ENCODE measurements around the gene ZNF618. TPM values are rescaled to one million over a fixed set of nuclear protein-coding genes. Genes with fewer than 3 reads are reported as not detected.

The ZNF618 gene
- total and polyA plus RNA-seq, 2 experiments from 2014 or later, result 12.1 to 22.1 TPM

DNA sequence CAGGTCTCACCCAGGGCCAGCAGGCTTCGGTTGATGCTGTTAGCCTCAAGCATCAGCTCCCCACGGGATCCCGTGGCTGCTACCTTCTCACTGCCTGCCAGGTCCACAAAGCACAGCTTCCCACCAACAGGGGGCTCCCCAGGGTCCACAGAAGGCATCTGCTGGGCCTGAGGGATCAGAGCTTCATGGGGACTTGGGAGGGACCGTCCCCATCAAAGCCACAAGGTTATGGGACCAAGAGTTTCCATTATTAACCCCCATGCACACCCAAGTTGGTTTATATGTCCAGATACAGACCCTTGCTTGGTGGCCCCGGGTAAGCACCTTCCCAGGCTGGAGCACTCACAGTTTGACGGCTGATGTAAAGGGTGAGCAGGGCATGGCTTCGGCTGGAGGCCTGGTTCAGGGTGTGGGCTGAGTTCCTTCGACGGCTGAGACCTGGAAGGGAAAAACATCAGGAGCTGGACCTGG is 220.0 kb downstream of the ZNF618 start:
- no peak for ATAC-seq
- H3K4me2 ChIP-seq, result no peak overlapping the region
- H2AFZ ChIP-seq, result no peak overlapping the region
- Mint-ChIP-seq H3K9me3 (no peaks in the 10 kb centered on the region), H3K27me3 (ENCODE audit: insufficient read depth, low read depth, poor library complexity) (peaks cover 35% of the 10 kb centered on the region), H3K4me3 (peak overlapping the region; percentile 6; the same call in 1 of the 3 replicates), H3K27ac (no peak overlapping the region), H3K4me1 (peaks cover 18% of the 10 kb centered on the region), H3K36me3 (ENCODE audit: low read depth) (no peaks in the 10 kb centered on the region; the same call in 2 of the 3 replicates)
- no peak for TF ChIP-seq STAT1 (IDR thresholded peaks at IDR 0.05; ENCODE audit: unreplicated experiment)
- TF ChIP-seq, protein P1, sequence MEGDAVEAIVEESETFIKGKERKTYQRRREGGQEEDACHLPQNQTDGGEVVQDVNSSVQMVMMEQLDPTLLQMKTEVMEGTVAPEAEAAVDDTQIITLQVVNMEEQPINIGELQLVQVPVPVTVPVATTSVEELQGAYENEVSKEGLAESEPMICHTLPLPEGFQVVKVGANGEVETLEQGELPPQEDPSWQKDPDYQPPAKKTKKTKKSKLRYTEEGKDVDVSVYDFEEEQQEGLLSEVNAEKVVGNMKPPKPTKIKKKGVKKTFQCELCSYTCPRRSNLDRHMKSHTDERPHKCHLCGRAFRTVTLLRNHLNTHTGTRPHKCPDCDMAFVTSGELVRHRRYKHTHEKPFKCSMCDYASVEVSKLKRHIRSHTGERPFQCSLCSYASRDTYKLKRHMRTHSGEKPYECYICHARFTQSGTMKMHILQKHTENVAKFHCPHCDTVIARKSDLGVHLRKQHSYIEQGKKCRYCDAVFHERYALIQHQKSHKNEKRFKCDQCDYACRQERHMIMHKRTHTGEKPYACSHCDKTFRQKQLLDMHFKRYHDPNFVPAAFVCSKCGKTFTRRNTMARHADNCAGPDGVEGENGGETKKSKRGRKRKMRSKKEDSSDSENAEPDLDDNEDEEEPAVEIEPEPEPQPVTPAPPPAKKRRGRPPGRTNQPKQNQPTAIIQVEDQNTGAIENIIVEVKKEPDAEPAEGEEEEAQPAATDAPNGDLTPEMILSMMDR (conservative IDR thresholded peaks at IDR 0.05; ENCODE audit: low read depth in 2 of 2), result peak; percentile 57 to 75
- peak; percentile 65 for DNase-seq (ENCODE audit: low spot score)
- peaks cover 13% of the 10 kb centered on the region for H3K4me1 ChIP-seq (ENCODE audit: insufficient read depth)
- peaks cover 32% of the 10 kb centered on the region for H3K27me3 ChIP-seq (ENCODE audit: insufficient read depth)
- no peak overlapping the region for H3K4me3 ChIP-seq
- no peaks in the 10 kb centered on the region for H3K79me2 ChIP-seq (replicated peaks; ENCODE audit: insufficient read depth)
- no peak overlapping the region for H3K27ac ChIP-seq (ENCODE audit: low read depth)
- H3F3A ChIP-seq (replicated peaks; ENCODE audit: low read depth), result no peaks in the 10 kb centered on the region
- H3K9me2 ChIP-seq (ENCODE audit: insufficient read depth), result no peaks in the 10 kb centered on the region
- no peaks in the 10 kb centered on the region for H3K36me3 ChIP-seq (ENCODE audit: insufficient read depth)
- H4K20me1 ChIP-seq (replicated peaks; ENCODE audit: insufficient read depth), result no peaks in the 10 kb centered on the region

DNA sequence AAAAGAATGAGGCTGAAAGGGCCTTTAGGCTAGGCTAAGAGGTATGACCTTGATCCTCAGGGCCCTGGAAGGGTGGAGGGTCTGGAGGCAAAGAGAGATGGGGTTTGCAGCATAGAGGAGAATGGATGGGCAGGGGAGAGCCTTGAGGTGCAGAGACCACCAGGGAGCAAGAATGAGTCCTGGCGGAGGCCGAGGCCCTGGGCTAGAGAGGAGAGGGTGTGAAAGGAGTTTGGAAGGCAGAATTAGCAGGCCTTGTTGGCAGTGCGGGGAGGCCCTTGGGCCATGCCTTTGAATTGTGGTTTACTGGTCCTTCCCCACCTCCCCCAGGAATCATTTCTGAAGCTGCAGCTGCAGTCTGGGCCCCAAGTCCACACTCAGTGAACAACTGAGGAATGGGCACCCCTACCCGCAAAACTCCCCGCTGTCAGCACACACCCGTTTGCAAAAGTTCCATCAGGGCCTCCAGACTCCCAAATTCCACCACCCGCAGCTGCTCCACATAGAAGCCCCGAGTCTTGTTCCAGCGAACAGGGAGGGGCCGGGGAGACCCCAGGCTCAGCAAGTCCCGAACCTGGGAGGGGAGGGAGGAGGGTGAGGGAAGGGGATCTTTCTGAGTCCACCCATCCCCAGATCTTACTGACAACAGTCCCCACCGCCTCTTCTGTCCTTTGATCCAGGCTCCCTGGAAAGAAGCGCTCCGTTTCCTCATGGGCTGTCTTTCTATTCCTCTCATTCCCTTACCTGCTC is 220.9 kb downstream of the ZNF618 start:
- no peak for ATAC-seq
- no peaks in the 10 kb centered on the region; the same call in 1 of the 3 replicates for H3K36me3 Mint-ChIP-seq (ENCODE audit: low read depth)
- H3K4me1 ChIP-seq (ENCODE audit: insufficient read depth), result peaks cover 13% of the 10 kb centered on the region
- H3K27ac Mint-ChIP-seq, result no peak overlapping the region
- no peaks in the 10 kb centered on the region for H3F3A ChIP-seq (replicated peaks; ENCODE audit: low read depth)
- H3K4me3 ChIP-seq, result peak overlapping the region; percentile 67
- no peaks in the 10 kb centered on the region for H3K79me2 ChIP-seq (replicated peaks; ENCODE audit: insufficient read depth)
- H3K4me2 ChIP-seq, result peak overlapping the region; percentile 80
- no peaks in the 10 kb centered on the region for H3K36me3 ChIP-seq (ENCODE audit: insufficient read depth)
- H2AFZ ChIP-seq, result no peak overlapping the region
- no peaks in the 10 kb centered on the region for H3K9me2 ChIP-seq (ENCODE audit: insufficient read depth)
- H3K27ac ChIP-seq (ENCODE audit: low read depth), result no peak overlapping the region
- peaks cover 32% of the 10 kb centered on the region for H3K27me3 ChIP-seq (ENCODE audit: insufficient read depth)
- H4K20me1 ChIP-seq (replicated peaks; ENCODE audit: insufficient read depth), result no peaks in the 10 kb centered on the region
- peaks cover 8% of the 10 kb centered on the region for H3K9me3 Mint-ChIP-seq
- H3K4me3 Mint-ChIP-seq, result peak overlapping the region; percentile 65
- no peak for DNase-seq (ENCODE audit: low spot score)
- H3K27me3 Mint-ChIP-seq (ENCODE audit: insufficient read depth, low read depth, poor library complexity), result peaks cover 35% of the 10 kb centered on the region
- peaks cover 18% of the 10 kb centered on the region for H3K4me1 Mint-ChIP-seq
- TF ChIP-seq, protein P1 (conservative IDR thresholded peaks at IDR 0.05; ENCODE audit: low read depth in 2 of 2), result no peak
- TF ChIP-seq, protein P2, sequence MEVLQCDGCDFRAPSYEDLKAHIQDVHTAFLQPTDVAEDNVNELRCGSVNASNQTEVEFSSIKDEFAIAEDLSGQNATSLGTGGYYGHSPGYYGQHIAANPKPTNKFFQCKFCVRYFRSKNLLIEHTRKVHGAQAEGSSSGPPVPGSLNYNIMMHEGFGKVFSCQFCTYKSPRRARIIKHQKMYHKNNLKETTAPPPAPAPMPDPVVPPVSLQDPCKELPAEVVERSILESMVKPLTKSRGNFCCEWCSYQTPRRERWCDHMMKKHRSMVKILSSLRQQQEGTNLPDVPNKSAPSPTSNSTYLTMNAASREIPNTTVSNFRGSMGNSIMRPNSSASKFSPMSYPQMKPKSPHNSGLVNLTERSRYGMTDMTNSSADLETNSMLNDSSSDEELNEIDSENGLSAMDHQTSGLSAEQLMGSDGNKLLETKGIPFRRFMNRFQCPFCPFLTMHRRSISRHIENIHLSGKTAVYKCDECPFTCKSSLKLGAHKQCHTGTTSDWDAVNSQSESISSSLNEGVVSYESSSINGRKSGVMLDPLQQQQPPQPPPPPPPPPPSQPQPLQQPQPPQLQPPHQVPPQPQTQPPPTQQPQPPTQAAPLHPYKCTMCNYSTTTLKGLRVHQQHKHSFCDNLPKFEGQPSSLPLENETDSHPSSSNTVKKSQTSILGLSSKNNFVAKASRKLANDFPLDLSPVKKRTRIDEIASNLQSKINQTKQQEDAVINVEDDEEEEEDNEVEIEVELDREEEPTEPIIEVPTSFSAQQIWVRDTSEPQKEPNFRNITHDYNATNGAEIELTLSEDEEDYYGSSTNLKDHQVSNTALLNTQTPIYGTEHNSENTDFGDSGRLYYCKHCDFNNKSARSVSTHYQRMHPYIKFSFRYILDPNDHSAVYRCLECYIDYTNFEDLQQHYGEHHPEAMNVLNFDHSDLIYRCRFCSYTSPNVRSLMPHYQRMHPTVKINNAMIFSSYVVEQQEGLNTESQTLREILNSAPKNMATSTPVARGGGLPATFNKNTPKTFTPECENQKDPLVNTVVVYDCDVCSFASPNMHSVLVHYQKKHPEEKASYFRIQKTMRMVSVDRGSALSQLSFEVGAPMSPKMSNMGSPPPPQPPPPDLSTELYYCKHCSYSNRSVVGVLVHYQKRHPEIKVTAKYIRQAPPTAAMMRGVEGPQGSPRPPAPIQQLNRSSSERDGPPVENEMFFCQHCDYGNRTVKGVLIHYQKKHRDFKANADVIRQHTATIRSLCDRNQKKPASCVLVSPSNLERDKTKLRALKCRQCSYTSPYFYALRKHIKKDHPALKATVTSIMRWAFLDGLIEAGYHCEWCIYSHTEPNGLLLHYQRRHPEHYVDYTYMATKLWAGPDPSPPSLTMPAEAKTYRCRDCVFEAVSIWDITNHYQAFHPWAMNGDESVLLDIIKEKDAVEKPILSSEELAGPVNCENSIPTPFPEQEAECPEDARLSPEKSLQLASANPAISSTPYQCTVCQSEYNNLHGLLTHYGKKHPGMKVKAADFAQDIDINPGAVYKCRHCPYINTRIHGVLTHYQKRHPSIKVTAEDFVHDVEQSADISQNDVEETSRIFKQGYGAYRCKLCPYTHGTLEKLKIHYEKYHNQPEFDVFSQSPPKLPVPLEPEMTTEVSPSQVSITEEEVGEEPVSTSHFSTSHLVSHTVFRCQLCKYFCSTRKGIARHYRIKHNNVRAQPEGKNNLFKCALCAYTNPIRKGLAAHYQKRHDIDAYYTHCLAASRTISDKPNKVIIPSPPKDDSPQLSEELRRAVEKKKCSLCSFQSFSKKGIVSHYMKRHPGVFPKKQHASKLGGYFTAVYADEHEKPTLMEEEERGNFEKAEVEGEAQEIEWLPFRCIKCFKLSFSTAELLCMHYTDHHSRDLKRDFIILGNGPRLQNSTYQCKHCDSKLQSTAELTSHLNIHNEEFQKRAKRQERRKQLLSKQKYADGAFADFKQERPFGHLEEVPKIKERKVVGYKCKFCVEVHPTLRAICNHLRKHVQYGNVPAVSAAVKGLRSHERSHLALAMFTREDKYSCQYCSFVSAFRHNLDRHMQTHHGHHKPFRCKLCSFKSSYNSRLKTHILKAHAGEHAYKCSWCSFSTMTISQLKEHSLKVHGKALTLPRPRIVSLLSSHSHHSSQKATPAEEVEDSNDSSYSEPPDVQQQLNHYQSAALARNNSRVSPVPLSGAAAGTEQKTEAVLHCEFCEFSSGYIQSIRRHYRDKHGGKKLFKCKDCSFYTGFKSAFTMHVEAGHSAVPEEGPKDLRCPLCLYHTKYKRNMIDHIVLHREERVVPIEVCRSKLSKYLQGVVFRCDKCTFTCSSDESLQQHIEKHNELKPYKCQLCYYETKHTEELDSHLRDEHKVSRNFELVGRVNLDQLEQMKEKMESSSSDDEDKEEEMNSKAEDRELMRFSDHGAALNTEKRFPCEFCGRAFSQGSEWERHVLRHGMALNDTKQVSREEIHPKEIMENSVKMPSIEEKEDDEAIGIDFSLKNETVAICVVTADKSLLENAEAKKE (CRISPR knock-in tag; IDR thresholded peaks at IDR 0.05), result no peak
- TF ChIP-seq POLR2AphosphoS5 (IDR thresholded peaks at IDR 0.05; ENCODE audit: low read depth), result no peak
- no peak for TF ChIP-seq EZH2 (IDR thresholded peaks at IDR 0.05; ENCODE audit: low read depth, unreplicated experiment)
- no peak for TF ChIP-seq JUNB (IDR thresholded peaks at IDR 0.05; ENCODE audit: unreplicated experiment)
- TF ChIP-seq EZH2phosphoT487 (IDR thresholded peaks at IDR 0.05; ENCODE audit: unreplicated experiment), result no peak
- no peak for TF ChIP-seq ZNF114 (CRISPR knock-in tag; IDR thresholded peaks at IDR 0.05)
- TF ChIP-seq NANOG (IDR thresholded peaks at IDR 0.05; ENCODE audit: borderline replicate concordance), result no peak
- no peak for TF ChIP-seq ZNF331 (CRISPR knock-in tag; IDR thresholded peaks at IDR 0.05; ENCODE audit: low read depth)
